ENCODE data around the gene MED15.

DNA sequence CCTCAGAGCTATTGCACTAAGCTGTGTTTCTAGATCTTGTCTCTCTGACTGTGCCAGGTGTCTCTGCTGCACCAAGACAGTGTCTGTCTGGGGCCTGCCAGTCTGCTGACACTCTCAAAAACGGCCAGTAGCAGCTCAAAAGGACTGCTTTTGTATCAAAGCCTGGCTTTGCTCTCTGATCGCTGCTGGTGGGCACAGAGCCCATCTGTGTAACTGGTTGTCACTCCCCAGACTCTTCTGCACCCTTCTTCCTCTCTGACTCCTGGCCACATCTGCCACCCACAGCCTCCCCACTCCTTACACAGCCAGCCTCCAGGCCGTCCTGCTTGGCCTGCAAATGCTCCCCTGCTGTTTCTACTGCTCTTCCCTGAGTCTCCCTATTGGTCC is 26.5 kb downstream of the MED15 start:
- TF ChIP-seq, protein P1, sequence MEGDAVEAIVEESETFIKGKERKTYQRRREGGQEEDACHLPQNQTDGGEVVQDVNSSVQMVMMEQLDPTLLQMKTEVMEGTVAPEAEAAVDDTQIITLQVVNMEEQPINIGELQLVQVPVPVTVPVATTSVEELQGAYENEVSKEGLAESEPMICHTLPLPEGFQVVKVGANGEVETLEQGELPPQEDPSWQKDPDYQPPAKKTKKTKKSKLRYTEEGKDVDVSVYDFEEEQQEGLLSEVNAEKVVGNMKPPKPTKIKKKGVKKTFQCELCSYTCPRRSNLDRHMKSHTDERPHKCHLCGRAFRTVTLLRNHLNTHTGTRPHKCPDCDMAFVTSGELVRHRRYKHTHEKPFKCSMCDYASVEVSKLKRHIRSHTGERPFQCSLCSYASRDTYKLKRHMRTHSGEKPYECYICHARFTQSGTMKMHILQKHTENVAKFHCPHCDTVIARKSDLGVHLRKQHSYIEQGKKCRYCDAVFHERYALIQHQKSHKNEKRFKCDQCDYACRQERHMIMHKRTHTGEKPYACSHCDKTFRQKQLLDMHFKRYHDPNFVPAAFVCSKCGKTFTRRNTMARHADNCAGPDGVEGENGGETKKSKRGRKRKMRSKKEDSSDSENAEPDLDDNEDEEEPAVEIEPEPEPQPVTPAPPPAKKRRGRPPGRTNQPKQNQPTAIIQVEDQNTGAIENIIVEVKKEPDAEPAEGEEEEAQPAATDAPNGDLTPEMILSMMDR (IDR thresholded peaks at IDR 0.05): no peak
- no peak for TF ChIP-seq POLR2A (IDR thresholded peaks at IDR 0.05)
